ENCODE results near the gene YTHDF1. TPM values are rescaled to one million over a fixed set of nuclear protein-coding genes. Genes with fewer than 3 reads are reported as not detected.

The YTHDF1 gene
- total RNA-seq, 4 donors from 2014 or later: 19.9 to 29.2 (median 22.9) TPM

GRCh38 chr20:63171991-63172390, 43.9 kb downstream of the YTHDF1 start:
- intact Hi-C loops (cut with DNase I): no loop called here

DNA sequence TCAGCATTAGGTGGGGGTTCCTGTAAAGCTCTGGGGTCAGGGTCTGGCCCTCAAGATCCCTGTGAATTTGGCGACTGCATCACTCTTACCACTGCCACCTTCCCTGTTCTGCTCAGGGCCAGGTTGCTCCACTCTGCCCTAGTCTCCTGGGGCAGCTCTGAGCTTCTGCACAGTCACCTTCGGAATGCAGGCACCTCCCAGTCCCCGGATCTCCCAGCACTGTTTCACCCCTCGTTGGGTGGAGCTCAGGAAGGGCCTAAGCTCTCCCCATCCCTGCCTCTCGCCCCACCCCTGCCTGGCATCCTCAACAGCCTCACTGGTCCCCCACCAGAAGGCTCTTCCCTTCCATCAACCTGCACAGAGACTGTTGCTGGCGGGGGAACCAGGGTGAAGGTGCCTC, 46.2 kb downstream of the YTHDF1 start:
- H3K9me3 ChIP-seq: no peaks in the 10 kb centered on the region

More at GRCh38 chr20:63171991-63172390, 43.9 kb downstream of the YTHDF1 start:
- Histone ChIP-seq H3K4me1 (peaks cover 0 to 25% (median 3%) of the 10 kb centered on the region in 3 donors), H3K36me3 (no peaks in the 10 kb centered on the region), H3K27ac (no peak overlapping the region), H3K27me3 (peaks cover 26 to 94% (median 34%) of the 10 kb centered on the region in 4 donors), H3K9me3 (no peaks in the 10 kb centered on the region), H3K4me3 (no peak overlapping the region)
- TF ChIP-seq, protein P1, sequence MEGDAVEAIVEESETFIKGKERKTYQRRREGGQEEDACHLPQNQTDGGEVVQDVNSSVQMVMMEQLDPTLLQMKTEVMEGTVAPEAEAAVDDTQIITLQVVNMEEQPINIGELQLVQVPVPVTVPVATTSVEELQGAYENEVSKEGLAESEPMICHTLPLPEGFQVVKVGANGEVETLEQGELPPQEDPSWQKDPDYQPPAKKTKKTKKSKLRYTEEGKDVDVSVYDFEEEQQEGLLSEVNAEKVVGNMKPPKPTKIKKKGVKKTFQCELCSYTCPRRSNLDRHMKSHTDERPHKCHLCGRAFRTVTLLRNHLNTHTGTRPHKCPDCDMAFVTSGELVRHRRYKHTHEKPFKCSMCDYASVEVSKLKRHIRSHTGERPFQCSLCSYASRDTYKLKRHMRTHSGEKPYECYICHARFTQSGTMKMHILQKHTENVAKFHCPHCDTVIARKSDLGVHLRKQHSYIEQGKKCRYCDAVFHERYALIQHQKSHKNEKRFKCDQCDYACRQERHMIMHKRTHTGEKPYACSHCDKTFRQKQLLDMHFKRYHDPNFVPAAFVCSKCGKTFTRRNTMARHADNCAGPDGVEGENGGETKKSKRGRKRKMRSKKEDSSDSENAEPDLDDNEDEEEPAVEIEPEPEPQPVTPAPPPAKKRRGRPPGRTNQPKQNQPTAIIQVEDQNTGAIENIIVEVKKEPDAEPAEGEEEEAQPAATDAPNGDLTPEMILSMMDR (IDR thresholded peaks at IDR 0.05): no peak
- TF ChIP-seq POLR2A (IDR thresholded peaks at IDR 0.05): no peak
- no peak for DNase-seq
- 62 to 78% methylated on average over 5 of the region's 5 CpGs for WGBS, 2 donors

GRCh38 chr20:63168861-63169260, 47.1 kb downstream of the YTHDF1 start:
- H3K27me3 ChIP-seq: peaks cover 5 to 82% (median 10%) of the 10 kb centered on the region in 4 donors
- no peaks in the 10 kb centered on the region for H3K9me3 ChIP-seq
- no peaks in the 10 kb centered on the region for H3K4me1 ChIP-seq
- WGBS, 2 donors: 40% methylated on average over 3 of the region's 12 CpGs; no CpG with 5 or more reads in 1 of the 2 donors
- no peak for DNase-seq
- H3K27ac ChIP-seq: no peak overlapping the region
- no peaks in the 10 kb centered on the region for H3K36me3 ChIP-seq
- intact Hi-C loops (cut with DNase I): no loop called here
- TF ChIP-seq POLR2A (IDR thresholded peaks at IDR 0.05): no peak
- TF ChIP-seq, protein P1 (IDR thresholded peaks at IDR 0.05): no peak
- H3K4me3 ChIP-seq: no peak overlapping the region

More for the DNA sequence above, 46.2 kb downstream of the YTHDF1 start:
- Histone ChIP-seq H3K27ac (no peak overlapping the region), H3K36me3 (no peaks in the 10 kb centered on the region), H3K4me1 (peaks cover 0 to 3% (median 0%) of the 10 kb centered on the region in 3 donors), H3K4me3 (no peak overlapping the region), H3K27me3 (peaks cover 9 to 82% (median 16%) of the 10 kb centered on the region in 4 donors)
- DNase-seq: no peak
- TF ChIP-seq POLR2A (IDR thresholded peaks at IDR 0.05): no peak
- TF ChIP-seq, protein P1 (IDR thresholded peaks at IDR 0.05): no peak
- 30 to 32% methylated on average over 2 to 4 of the region's 6 CpGs for WGBS, 2 donors
- intact Hi-C loops (cut with DNase I): no loop called here

- intact Hi-C loops (cut with DNase I): no loop called here
- no peak for DNase-seq
- Histone ChIP-seq H3K36me3 (no peaks in the 10 kb centered on the region), H3K4me1 (no peaks in the 10 kb centered on the region), H3K4me3 (no peak overlapping the region), H3K27me3 (peaks cover 0 to 82% (median 3%) of the 10 kb centered on the region in 4 donors), H3K9me3 (no peaks in the 10 kb centered on the region), H3K27ac (no peak overlapping the region)
- no peak for TF ChIP-seq POLR2A (IDR thresholded peaks at IDR 0.05)
- TF ChIP-seq, protein P1 (IDR thresholded peaks at IDR 0.05): no peak
- 80% methylated on average over 1 to 3 of the region's 23 CpGs for WGBS, 2 donors
Observed at GRCh38 chr20:63167918-63168520, 47.9 kb downstream of the YTHDF1 start.

DNA sequence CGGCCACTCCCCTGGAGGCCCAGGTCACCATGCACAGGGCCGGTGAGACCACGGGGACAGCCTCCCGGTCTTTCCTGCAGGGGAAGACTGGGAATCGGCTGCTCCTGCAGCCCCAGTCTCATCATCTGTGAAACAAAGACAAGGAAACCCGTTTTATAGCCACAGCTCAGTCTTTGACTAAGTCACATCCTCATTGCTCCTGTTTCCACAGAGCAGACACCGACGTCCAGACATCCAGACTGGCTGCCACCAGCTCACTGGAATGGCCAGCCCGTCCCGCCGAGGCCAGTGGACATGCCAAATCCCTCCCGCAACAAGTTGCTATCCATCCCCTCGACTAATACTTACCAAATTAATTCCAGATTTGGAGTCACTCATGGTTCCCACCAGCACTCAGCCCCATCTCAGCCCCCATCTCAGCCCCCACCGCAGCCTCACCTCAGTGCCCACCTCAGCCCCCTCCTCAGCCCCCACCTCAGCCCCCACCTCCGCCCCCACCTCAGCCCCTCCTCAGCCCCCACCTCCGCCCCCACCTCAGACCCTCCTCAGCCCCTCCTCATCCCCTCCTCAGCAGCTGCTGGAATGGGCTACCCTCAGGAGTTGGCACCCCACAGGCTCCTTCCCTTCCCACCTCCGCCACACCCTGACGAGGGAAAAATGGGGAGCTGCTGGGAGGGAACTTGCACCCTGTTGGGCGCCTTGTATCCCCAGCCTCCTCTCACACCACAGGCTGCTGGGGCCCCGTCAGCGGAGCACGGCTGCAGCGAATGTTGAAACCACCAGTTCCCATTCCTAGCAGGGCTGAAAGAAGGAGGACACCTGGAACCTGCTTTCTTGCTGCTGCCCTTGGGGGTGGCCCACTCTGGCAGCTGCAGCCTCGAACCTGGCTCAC, 48.7 kb downstream of the YTHDF1 start:
- H3K4me3 ChIP-seq: no peak overlapping the region
- no peak for DNase-seq
- TF ChIP-seq, protein P1 (IDR thresholded peaks at IDR 0.05): no peak
- TF ChIP-seq POLR2A (IDR thresholded peaks at IDR 0.05): no peak
- peaks cover 0 to 82% (median 0%) of the 10 kb centered on the region in 4 donors for H3K27me3 ChIP-seq
- no peaks in the 10 kb centered on the region for H3K36me3 ChIP-seq
- H3K9me3 ChIP-seq: no peaks in the 10 kb centered on the region
- H3K27ac ChIP-seq: no peak overlapping the region
- intact Hi-C loops (cut with DNase I): no loop called here
- WGBS, 2 donors: 57 to 65% methylated on average over 10 to 11 of the region's 24 CpGs
- H3K4me1 ChIP-seq: no peaks in the 10 kb centered on the region

Data from esophagus squamous epithelium (tissue), 5 donors.